Measurements from ENCODE around the gene BFSP1.

The BFSP1 gene

GRCh38 chr20:17556837-17557674 lies 25.9 kb upstream of the BFSP1 start:
- DNase-seq: no peak

GRCh38 chr20:17555106-17555505 lies 23.9 kb upstream of the BFSP1 start:
- DNase-seq: no peak

- no peak for DNase-seq
Measured at GRCh38 chr20:17549131-17549530, 18.0 kb upstream of the BFSP1 start.

- DNase-seq: no peak
Measured at GRCh38 chr20:17545127-17545526, 13.9 kb upstream of the BFSP1 start.

GRCh38 chr20:17543531-17544131 lies 12.5 kb upstream of the BFSP1 start:
- DNase-seq: no peak

- DNase-seq: no peak
Measured at GRCh38 chr20:17542993-17543412, 11.8 kb upstream of the BFSP1 start.

GRCh38 chr20:17542481-17542880 lies 11.3 kb upstream of the BFSP1 start:
- DNase-seq: no peak

GRCh38 chr20:17541996-17542395 lies 10.8 kb upstream of the BFSP1 start:
- DNase-seq: no peak

- no peak for DNase-seq
Measured at GRCh38 chr20:17541596-17541995, 10.4 kb upstream of the BFSP1 start.

GRCh38 chr20:17538517-17539170 lies 7.5 kb upstream of the BFSP1 start:
- no peak for DNase-seq

- DNase-seq: no peak
Measured at GRCh38 chr20:17537959-17538358, 6.8 kb upstream of the BFSP1 start.

- peak; percentile 74 for DNase-seq
Measured at GRCh38 chr20:17536944-17537444, 5.8 kb upstream of the BFSP1 start.

GRCh38 chr20:17534077-17534476 lies 2.9 kb upstream of the BFSP1 start:
- no peak for DNase-seq

GRCh38 chr20:17533396-17533795 lies 2.2 kb upstream of the BFSP1 start:
- no peak for DNase-seq

- DNase-seq: no peak
Measured at GRCh38 chr20:17531665-17532025, 466 bp upstream of the BFSP1 start.

GRCh38 chr20:17530153-17530552 lies 1.0 kb downstream of the BFSP1 start:
- DNase-seq: no peak

- DNase-seq: no peak
Measured at GRCh38 chr20:17529586-17529985, 1.6 kb downstream of the BFSP1 start.

- DNase-seq: peak; percentile 22
Measured at GRCh38 chr20:17525650-17526049, 5.5 kb downstream of the BFSP1 start.

GRCh38 chr20:17525132-17525531 lies 6.0 kb downstream of the BFSP1 start:
- no peak for DNase-seq

GRCh38 chr20:17524560-17524959 lies 6.6 kb downstream of the BFSP1 start:
- no peak for DNase-seq

GRCh38 chr20:17523326-17523725 lies 7.9 kb downstream of the BFSP1 start:
- no peak for DNase-seq

- DNase-seq: no peak
Measured at GRCh38 chr20:17522528-17522927, 8.7 kb downstream of the BFSP1 start.

GRCh38 chr20:17520583-17520982 lies 10.6 kb downstream of the BFSP1 start:
- DNase-seq: no peak
